Smooth muscle cell (in vitro differentiated cells): ENCODE results near the gene HOXD1. TPM values are rescaled to one million over a fixed set of nuclear protein-coding genes. Genes with fewer than 3 reads are reported as not detected.

Source experiments
- DNase-seq: peaks from one replicate; lab custom pipeline; 2025; ENCODE audit not compliant: unreplicated experiment; lab: John Stamatoyannopoulos, UW
- H2AFZ ChIP-seq: fragments of 200-600 bp; sonication (generic); 2 replicates; pipeline ENCODE4 v1.6.0; 2016; ENCODE audit warnings: antibody characterized with exemption, low read depth, mild to moderate bottlenecking
- H3F3A ChIP-seq: fragments of 200-600 bp; sonication (generic); 2 replicates; pipeline ENCODE4 v1.6.0; 2017; ENCODE audit warnings: antibody characterized with exemption, low read depth
- H3K27ac ChIP-seq: fragments of 200-600 bp; sonication (generic); 2 replicates; pipeline ENCODE4 v1.5.1; 2016; ENCODE audit warnings: low read depth, mild to moderate bottlenecking
- H3K27me3 ChIP-seq: fragments of 200-600 bp; sonication (generic); 2 replicates; pipeline ENCODE4 v1.6.1; 2016; ENCODE audit warnings: low read depth, mild to moderate bottlenecking
- H3K36me3 ChIP-seq: fragments of 200-600 bp; sonication (generic); 2 replicates; pipeline ENCODE4 v1.5.1; 2016; ENCODE audit warnings: low read depth
- H3K4me1 ChIP-seq: fragments of 200-600 bp; sonication (generic); 2 replicates; pipeline ENCODE4 v1.5.1; 2016; ENCODE audit warnings: low read depth
- H3K4me2 ChIP-seq: fragments of 200-600 bp; sonication (generic); 2 replicates; pipeline ENCODE4 v1.6.0; 2016; ENCODE audit warnings: mild to moderate bottlenecking
- H3K4me3 ChIP-seq: fragments of 200-600 bp; sonication (generic); 2 replicates; pipeline ENCODE4 v1.5.1; 2016; ENCODE audit warnings: mild to moderate bottlenecking
- H3K79me2 ChIP-seq: fragments of 200-600 bp; sonication (generic); 2 replicates; pipeline ENCODE4 v1.6.0; 2016; ENCODE audit warnings: low read depth, mild to moderate bottlenecking
- H3K9ac ChIP-seq: fragments of 200-600 bp; sonication (generic); 2 replicates; pipeline ENCODE4 v1.6.0; 2016; ENCODE audit warnings: low read depth
- H3K9me3 ChIP-seq: fragments of 200-600 bp; sonication (generic); replicated peaks from 2 replicates; pipeline ENCODE4 v1.5.1; 2016; ENCODE audit warnings: low read depth
- H4K20me1 ChIP-seq: fragments of 200-600 bp; sonication (generic); 2 replicates; pipeline ENCODE4 v1.6.0; 2016; ENCODE audit warnings: low read depth
- WGBS: methylation state at CpG from one replicate; pipeline ENCODE4 v1.1.7; 2016; ENCODE audit warnings: low lambda C conversion rate; 5-methylcytosine and 5-hydroxymethylcytosine counted together
- polyA plus RNA-seq: library from polyadenylated mRNA; unstranded; fragments of >200 nt; fragmentation: Nextera tagmentation; extraction: Ambion mirVana; gene quantifications from 2 replicates; pipeline ENCODE4 v1.2.1, GENCODE V29; 2016
- total RNA-seq: library from RNA; depleted of rRNA; stranded (reverse); fragments of >200 nt; gene quantifications from 2 replicates; pipeline ENCODE4 v1.2.3, GENCODE V29; 2014
- TF ChIP-seq, protein P1 (sequence below): fragments of 200-600 bp; sonication (generic); IDR thresholded peaks from 2 replicates; pipeline ENCODE4 v1.5.1; 2017; ENCODE audit warnings: borderline replicate concordance, mild to moderate bottlenecking, antibody characterized with exemption; ENCODE audit not compliant: insufficient read depth, poor library complexity, severe bottlenecking

Gene HOXD1
- total and polyA plus RNA-seq, 2 experiments from 2014 or later: not detected

DNA sequence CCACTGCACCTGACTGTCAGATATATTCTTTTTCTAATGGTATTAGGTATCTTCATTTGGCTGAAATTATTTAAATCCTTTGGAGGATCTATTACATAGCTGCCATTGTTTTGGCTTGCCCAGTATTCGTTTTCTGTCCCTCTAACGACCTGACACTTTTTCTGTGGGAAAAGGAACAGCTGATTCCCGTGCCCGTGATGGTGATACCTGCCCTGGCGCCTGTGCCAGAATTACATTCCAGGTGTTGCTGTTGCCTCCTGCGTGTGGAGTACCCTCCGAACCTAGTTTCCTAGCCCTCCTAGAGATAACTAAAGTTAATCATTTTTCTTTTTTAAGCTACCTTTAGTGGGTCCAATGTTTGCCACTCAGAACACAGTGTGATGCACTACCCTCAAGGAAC, 14.0 kb downstream of the HOXD1 start:
- no peaks in the 10 kb centered on the region for H4K20me1 ChIP-seq
- H3K27ac ChIP-seq: no peak overlapping the region
- H3K4me1 ChIP-seq: no peaks in the 10 kb centered on the region
- H3F3A ChIP-seq: no peaks in the 10 kb centered on the region
- no peaks in the 10 kb centered on the region for H3K79me2 ChIP-seq
- DNase-seq: no peak
- no peak overlapping the region for H2AFZ ChIP-seq
- no peak overlapping the region for H3K4me3 ChIP-seq
- no peak overlapping the region for H3K9ac ChIP-seq
- no peak overlapping the region for H3K4me2 ChIP-seq
- WGBS: 91% methylated on average over 7 of the region's 7 CpGs
- TF ChIP-seq, protein P1, sequence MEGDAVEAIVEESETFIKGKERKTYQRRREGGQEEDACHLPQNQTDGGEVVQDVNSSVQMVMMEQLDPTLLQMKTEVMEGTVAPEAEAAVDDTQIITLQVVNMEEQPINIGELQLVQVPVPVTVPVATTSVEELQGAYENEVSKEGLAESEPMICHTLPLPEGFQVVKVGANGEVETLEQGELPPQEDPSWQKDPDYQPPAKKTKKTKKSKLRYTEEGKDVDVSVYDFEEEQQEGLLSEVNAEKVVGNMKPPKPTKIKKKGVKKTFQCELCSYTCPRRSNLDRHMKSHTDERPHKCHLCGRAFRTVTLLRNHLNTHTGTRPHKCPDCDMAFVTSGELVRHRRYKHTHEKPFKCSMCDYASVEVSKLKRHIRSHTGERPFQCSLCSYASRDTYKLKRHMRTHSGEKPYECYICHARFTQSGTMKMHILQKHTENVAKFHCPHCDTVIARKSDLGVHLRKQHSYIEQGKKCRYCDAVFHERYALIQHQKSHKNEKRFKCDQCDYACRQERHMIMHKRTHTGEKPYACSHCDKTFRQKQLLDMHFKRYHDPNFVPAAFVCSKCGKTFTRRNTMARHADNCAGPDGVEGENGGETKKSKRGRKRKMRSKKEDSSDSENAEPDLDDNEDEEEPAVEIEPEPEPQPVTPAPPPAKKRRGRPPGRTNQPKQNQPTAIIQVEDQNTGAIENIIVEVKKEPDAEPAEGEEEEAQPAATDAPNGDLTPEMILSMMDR: no peak
- peaks cover 34% of the 10 kb centered on the region for H3K27me3 ChIP-seq
- no peaks in the 10 kb centered on the region for H3K36me3 ChIP-seq
- no peaks in the 10 kb centered on the region for H3K9me3 ChIP-seq

DNA sequence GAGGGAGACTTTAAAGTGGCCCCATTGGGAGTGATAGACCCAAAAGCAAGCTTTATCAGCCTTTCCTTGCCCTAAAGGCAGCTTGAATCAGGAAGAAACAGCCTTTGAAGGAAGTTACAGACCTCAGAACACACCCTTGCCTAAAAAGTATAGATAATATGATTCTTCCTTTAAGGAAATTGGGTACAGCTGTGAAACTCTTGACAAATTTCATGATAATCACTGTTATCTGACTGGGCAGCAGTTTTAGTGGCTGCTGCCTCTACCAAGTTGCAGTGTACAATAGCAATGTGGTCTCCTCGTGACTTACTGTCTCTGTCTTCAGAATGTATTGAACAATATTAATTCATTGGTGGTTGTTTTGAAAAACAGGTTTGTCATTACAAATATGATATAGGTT, 16.7 kb downstream of the HOXD1 start:
- 88% methylated on average over 1 of the region's 1 CpG for WGBS
- H3K79me2 ChIP-seq: no peaks in the 10 kb centered on the region

GRCh38 chr2:176206136-176206535, 17.7 kb downstream of the HOXD1 start:
- Histone ChIP-seq H3K4me1 (no peaks in the 10 kb centered on the region), H3K4me2 (no peak overlapping the region), H3K27ac (no peak overlapping the region), H3K4me3 (no peak overlapping the region), H4K20me1 (no peaks in the 10 kb centered on the region), H3K9me3 (no peaks in the 10 kb centered on the region), H3K36me3 (no peaks in the 10 kb centered on the region), H2AFZ (no peak overlapping the region), H3K9ac (no peak overlapping the region), H3K79me2 (no peaks in the 10 kb centered on the region), H3F3A (no peaks in the 10 kb centered on the region), H3K27me3 (peaks cover 23% of the 10 kb centered on the region)
- WGBS: 93% methylated on average over 2 of the region's 2 CpGs
- TF ChIP-seq, protein P1: no peak
- DNase-seq: no peak

More for the DNA sequence above, 16.7 kb downstream of the HOXD1 start:
- H3K4me3 ChIP-seq: no peak overlapping the region
- no peak for DNase-seq
- H3K27me3 ChIP-seq: peaks cover 23% of the 10 kb centered on the region
- no peak overlapping the region for H3K9ac ChIP-seq
- H3F3A ChIP-seq: no peaks in the 10 kb centered on the region
- no peak overlapping the region for H3K4me2 ChIP-seq
- no peaks in the 10 kb centered on the region for H3K9me3 ChIP-seq
- H3K4me1 ChIP-seq: no peaks in the 10 kb centered on the region
- TF ChIP-seq, protein P1: no peak
- H4K20me1 ChIP-seq: no peaks in the 10 kb centered on the region
- no peak overlapping the region for H2AFZ ChIP-seq
- H3K36me3 ChIP-seq: no peaks in the 10 kb centered on the region
- H3K27ac ChIP-seq: no peak overlapping the region

DNA sequence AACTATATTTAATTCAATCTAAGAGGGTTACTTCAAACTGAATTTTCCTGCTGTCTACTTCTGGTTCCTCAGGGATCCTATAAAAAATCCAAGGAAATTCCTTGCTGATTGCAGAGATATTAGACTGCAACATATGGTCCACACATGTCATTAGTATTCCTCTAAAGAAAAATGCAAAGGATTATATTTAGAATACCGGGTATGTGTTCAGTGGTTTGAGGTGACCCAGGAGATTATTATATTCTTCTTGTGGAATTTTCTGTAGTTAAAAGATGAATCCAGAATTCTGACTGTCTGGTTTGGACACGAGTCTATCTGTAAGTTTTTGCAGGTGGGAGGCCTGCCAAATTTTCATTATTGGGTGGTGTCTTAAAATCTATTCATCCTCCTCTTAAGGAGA, 18.2 kb downstream of the HOXD1 start:
- no peak overlapping the region for H2AFZ ChIP-seq
- no peaks in the 10 kb centered on the region for H4K20me1 ChIP-seq
- WGBS: 53% methylated on average over 2 of the region's 2 CpGs
- no peak overlapping the region for H3K9ac ChIP-seq
- no peaks in the 10 kb centered on the region for H3F3A ChIP-seq
- no peaks in the 10 kb centered on the region for H3K4me1 ChIP-seq
- H3K4me2 ChIP-seq: no peak overlapping the region
- TF ChIP-seq, protein P1: no peak
- no peaks in the 10 kb centered on the region for H3K36me3 ChIP-seq
- H3K27ac ChIP-seq: no peak overlapping the region
- peaks cover 18% of the 10 kb centered on the region for H3K27me3 ChIP-seq
- no peak overlapping the region for H3K4me3 ChIP-seq
- H3K9me3 ChIP-seq: no peaks in the 10 kb centered on the region
- H3K79me2 ChIP-seq: no peaks in the 10 kb centered on the region
- no peak for DNase-seq
